Left ventricle myocardium inferior (tissue), 1 donor: ENCODE results near the gene ZNF519. TPM values are rescaled to one million over a fixed set of nuclear protein-coding genes. Genes with fewer than 3 reads are reported as not detected.
"Not testable (repeated sequence)": the region's sequence is repeated elsewhere in the genome, so short reads cannot be mapped to it uniquely, and the experiment has no call there.

Source experiments
- DNase-seq: peaks from one replicate; pipeline ENCODE4 v3.0.0-alpha.2; 2020
- H3K27ac ChIP-seq: fragments of 200-600 bp; replicated peaks from 2 replicates; pipeline ENCODE4 v1.8.0; 2021
- H3K27me3 ChIP-seq: fragments of 200-600 bp; 2 replicates; pipeline ENCODE4 v1.8.0; 2021; ENCODE audit warnings: low read depth
- H3K36me3 ChIP-seq: fragments of 200-600 bp; 2 replicates; pipeline ENCODE4 v1.8.0; 2021
- H3K4me1 ChIP-seq: fragments of 200-600 bp; 2 replicates; pipeline ENCODE4 v1.8.0; 2021
- H3K4me3 ChIP-seq: fragments of 200-600 bp; 2 replicates; pipeline ENCODE4 v1.8.0; 2021; ENCODE audit warnings: mild to moderate bottlenecking, moderate library complexity
- H3K9me3 ChIP-seq: fragments of 200-600 bp; replicated peaks from 2 replicates; pipeline ENCODE4 v1.8.0; 2021
- intact Hi-C: fragments of 100-400 bp; cut with micrococcal nuclease; formaldehyde crosslinking; loops from one replicate; pipeline ENCODE4 v1.11.0; 2022
- total RNA-seq: library from RNA; stranded (reverse); fragmentation: NEBNext Ultra II Directional; extraction: Animal tissue kit (Norgen Biotek cat#: 25700); gene quantifications from one replicate; pipeline ENCODE4 v1.2.1, GENCODE V29; 2021
- donor health status: DM: no; HTN: yes; CAD: no; lungs with severe emphysema.

ZNF519 gene
- total RNA-seq, 1 donor from 2014 or later: 3.8 TPM

GRCh38 chr18:14172142-14173115 is 40.2 kb upstream of the ZNF519 start:
- H3K27ac ChIP-seq, DNase-seq, H3K4me1 ChIP-seq, H3K4me3 ChIP-seq, intact Hi-C loops, H3K36me3 ChIP-seq, H3K9me3 ChIP-seq, H3K27me3 ChIP-seq: not testable (repeated sequence)

- H3K4me1 ChIP-seq, DNase-seq, H3K27me3 ChIP-seq, H3K4me3 ChIP-seq, H3K9me3 ChIP-seq, H3K27ac ChIP-seq, intact Hi-C loops, H3K36me3 ChIP-seq: not testable (repeated sequence)
These were observed 39.3 kb upstream of the ZNF519 start for GRCh38 chr18:14171301-14172141.

- H3K4me3 ChIP-seq, intact Hi-C loops, DNase-seq, H3K27me3 ChIP-seq, H3K9me3 ChIP-seq, H3K27ac ChIP-seq, H3K4me1 ChIP-seq, H3K36me3 ChIP-seq: not testable (repeated sequence)
These were observed 38.3 kb upstream of the ZNF519 start for GRCh38 chr18:14170367-14171036.

GRCh38 chr18:14162915-14163314 is 30.7 kb upstream of the ZNF519 start:
- intact Hi-C loops, H3K27ac ChIP-seq, H3K9me3 ChIP-seq, H3K36me3 ChIP-seq, DNase-seq, H3K27me3 ChIP-seq, H3K4me3 ChIP-seq, H3K4me1 ChIP-seq: not testable (repeated sequence)

- DNase-seq, intact Hi-C loops, H3K27ac ChIP-seq, H3K4me3 ChIP-seq, H3K9me3 ChIP-seq, H3K36me3 ChIP-seq, H3K4me1 ChIP-seq: not testable (repeated sequence)
- peaks cover 12% of the 10 kb centered on the region for H3K27me3 ChIP-seq
These were observed 19.4 kb upstream of the ZNF519 start for GRCh38 chr18:14151564-14152113.

GRCh38 chr18:14150766-14151165 is 18.5 kb upstream of the ZNF519 start:
- H3K4me3 ChIP-seq, H3K27me3 ChIP-seq, DNase-seq, H3K27ac ChIP-seq, intact Hi-C loops, H3K9me3 ChIP-seq, H3K36me3 ChIP-seq, H3K4me1 ChIP-seq: not testable (repeated sequence)

- H3K27ac ChIP-seq, H3K27me3 ChIP-seq, DNase-seq, H3K9me3 ChIP-seq, H3K4me1 ChIP-seq, intact Hi-C loops, H3K36me3 ChIP-seq, H3K4me3 ChIP-seq: not testable (repeated sequence)
These were observed 17.7 kb upstream of the ZNF519 start for GRCh38 chr18:14149916-14150420.

- H3K4me1 ChIP-seq, H3K4me3 ChIP-seq, H3K9me3 ChIP-seq, intact Hi-C loops, H3K27ac ChIP-seq, H3K27me3 ChIP-seq, DNase-seq, H3K36me3 ChIP-seq: not testable (repeated sequence)
These were observed 17.1 kb upstream of the ZNF519 start for GRCh38 chr18:14149121-14149850.

- H3K4me3 ChIP-seq, DNase-seq, H3K27ac ChIP-seq, H3K27me3 ChIP-seq, H3K9me3 ChIP-seq, H3K36me3 ChIP-seq, intact Hi-C loops, H3K4me1 ChIP-seq: not testable (repeated sequence)
These were observed 16.0 kb upstream of the ZNF519 start for GRCh38 chr18:14147935-14148865.

GRCh38 chr18:14146771-14147170 is 14.5 kb upstream of the ZNF519 start:
- H3K4me3 ChIP-seq, DNase-seq, H3K36me3 ChIP-seq, H3K4me1 ChIP-seq, intact Hi-C loops, H3K27ac ChIP-seq, H3K9me3 ChIP-seq, H3K27me3 ChIP-seq: not testable (repeated sequence)

GRCh38 chr18:14145581-14146338 is 13.5 kb upstream of the ZNF519 start:
- H3K27ac ChIP-seq, H3K4me1 ChIP-seq, DNase-seq, intact Hi-C loops, H3K9me3 ChIP-seq, H3K36me3 ChIP-seq, H3K27me3 ChIP-seq, H3K4me3 ChIP-seq: not testable (repeated sequence)
